CD4-positive, alpha-beta T cell treated with Interleukin-15 for 4 hours (primary cell): ENCODE results near the gene LRRC8E.
A peak's percentile ranks its signal among the peaks of the same experiment; 100 is the strongest.
"Not testable (repeated sequence)": the region's sequence is repeated elsewhere in the genome, so short reads cannot be mapped to it uniquely, and the experiment has no call there.

Experiments used
- DNase-seq: peaks from one replicate; pipeline ENCODE4 v3.0.0-alpha.2; 2020; ENCODE audit warnings: low spot score

LRRC8E gene

DNA sequence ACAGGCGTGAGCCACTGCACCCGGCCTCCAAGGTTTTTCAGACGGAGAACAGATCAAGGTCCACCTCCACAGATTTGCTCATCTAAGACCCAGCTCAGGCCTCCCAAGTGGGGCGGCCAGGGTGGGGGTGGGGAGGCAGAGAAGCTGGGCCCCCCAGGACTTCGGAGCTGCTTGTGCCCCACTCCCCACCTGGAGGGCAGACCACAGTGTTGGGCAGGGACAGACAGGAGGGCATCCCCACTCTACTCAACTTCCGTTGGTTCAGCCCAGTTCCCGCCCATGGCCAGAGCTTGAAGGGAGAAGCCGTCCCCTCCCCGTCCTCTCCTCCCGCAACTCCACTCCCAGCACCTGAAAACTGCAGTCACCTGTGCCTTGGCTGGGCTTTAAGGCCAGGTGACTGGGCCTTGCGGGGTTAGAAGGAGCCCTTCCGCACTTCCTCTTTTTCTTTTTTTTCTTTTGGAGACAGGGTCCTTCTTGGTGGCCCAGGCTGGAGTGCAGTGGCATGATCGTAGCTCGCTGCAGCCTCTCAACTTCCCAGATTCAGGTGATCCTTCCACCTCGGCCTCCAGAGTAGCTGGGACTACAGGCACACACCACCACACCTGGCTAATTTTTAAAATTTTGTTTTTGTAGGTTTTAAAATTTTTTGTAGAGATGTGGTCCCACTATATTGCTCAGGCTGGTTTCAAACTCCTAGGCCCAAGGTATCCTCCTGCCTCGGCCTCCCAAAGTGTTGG lies 734 bp upstream of the LRRC8E start:
- no peak for DNase-seq

DNA sequence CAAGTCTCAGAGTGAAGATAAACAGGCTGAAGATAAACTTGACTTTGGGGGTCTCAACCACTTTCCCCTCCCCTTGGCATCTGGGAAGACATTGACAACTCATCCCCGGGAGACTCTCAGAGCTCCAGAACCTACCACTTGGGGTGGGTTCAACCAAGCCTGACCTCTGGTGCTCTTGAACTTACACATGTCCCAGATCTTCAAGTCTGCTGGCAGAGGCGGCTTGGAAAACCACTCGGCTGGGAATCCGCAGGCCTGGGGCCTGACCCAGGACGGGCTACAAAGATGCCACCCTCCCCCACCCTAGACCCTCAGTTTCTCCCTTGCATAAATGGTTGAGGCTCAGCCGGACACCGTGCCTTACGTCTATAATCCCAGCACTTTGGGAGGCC lies 512 bp downstream of the LRRC8E start:
- no peak for DNase-seq

DNA sequence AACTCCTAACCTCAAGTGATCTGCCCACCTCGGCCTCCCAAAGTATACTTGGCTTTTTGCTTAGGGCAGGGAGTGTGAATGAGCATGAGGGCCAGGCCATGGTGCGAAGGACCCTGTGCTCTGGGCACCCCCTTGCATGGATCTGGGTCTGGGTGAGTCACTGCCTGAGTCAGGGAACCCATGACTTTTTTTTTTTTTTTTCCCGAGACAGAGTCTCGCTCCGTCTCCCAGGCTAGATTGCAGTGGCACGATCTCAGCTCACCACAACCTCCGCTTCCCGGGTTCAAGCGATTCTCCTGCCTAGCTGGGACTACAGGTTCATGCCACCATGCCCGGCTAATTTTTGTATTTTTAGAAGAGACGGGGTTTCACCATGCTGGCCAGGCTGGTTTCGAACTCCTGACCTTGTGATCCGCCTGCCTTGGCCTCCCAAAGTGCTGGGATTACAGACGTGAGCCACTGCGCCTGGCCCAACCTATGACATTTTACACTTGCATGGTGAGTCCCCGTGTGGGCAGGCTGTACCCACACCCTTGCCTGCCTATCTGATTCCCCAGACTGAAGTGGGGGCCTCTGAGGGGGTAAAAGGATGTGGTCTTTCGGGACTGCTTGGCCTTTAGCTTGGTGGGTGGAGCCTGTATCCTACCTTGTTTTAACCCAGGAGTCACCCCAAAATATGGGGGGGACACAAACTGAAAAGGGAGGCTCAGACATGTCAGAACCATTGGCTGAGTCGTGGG lies 5.2 kb downstream of the LRRC8E start:
- not testable (repeated sequence) for DNase-seq

DNA sequence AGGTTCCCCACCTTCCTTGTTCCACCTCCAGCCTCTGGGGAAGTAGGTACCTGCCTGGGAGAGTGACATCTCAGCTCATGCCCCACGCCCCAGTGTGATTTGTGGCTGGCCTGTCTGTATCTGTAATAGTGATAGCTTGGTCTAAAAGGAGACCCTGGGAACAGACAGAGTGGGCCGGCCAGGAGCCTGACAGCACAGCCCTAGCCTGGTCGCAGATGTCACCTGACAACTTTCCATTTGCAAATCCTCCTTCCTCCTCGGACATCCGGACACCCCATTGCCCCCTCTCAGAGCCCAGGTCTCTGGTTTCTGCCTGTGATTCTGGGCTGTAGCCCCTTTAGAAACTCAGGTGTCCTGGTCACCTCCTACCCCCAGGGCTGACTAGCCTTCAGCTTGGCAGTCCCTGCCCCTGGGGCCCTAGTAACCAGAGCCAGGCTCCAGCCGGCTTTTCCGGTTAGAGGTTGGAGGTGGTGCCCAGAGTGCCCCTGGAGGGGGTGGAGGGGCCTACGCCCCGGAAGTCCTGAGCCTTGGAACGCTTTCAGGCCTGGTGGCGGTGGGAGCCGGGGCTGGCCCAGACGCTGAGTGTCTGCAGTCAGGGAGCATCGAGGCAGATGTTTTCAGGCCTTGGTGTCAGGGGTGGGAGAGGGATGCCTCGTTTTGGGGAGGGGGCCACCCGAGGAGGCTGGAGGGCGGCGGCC lies 6.5 kb downstream of the LRRC8E start:
- no peak for DNase-seq

DNA sequence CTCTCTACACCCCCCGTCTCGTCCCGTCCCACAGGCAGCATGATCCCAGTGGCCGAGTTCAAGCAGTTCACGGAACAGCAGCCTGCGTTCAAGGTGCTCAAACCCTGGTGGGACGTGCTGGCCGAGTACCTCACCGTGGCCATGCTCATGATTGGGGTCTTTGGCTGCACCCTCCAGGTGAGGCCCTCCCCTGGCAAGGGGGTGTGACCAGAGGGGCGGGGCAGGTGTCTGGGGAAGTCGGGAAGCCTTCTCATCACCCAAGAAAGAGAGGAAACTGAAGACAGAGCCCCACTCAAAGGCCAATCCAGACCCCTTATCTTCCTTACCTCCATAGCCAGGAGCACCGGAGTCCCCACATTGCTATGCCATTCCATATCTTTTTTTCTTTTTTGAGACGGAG lies 7.3 kb downstream of the LRRC8E start:
- DNase-seq: no peak

DNA sequence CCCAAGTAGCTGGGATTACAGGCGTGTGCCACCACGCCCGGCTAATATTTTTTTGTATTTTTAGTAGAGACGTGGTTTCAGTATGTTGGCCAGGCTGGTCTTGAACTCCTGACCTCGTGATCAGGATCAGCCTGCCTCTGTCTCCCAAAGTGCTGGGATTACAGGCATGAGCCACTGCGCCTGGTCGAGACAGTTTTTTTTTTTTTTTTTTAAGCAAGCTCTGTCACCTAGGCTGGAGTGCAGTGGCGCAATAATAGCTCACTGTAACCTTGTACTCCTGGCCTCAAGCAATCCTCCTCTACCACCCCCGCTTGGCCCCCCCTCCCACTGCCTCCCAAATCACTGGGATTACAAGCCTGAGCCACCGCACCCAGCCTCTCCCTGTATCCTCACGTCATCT lies 9.0 kb downstream of the LRRC8E start:
- DNase-seq: no peak

DNA sequence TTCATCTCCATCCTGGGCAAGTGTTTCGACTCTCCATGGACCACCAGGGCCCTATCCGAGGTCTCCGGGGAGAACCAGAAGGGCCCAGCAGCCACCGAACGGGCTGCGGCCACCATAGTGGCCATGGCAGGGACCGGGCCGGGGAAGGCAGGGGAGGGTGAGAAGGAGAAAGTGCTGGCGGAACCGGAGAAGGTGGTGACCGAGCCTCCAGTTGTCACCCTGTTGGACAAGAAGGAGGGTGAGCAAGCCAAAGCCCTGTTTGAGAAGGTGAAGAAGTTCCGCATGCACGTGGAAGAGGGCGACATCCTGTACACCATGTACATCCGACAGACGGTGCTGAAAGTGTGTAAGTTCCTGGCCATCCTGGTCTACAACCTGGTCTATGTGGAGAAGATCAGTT lies 10.7 kb downstream of the LRRC8E start:
- no peak for DNase-seq

DNA sequence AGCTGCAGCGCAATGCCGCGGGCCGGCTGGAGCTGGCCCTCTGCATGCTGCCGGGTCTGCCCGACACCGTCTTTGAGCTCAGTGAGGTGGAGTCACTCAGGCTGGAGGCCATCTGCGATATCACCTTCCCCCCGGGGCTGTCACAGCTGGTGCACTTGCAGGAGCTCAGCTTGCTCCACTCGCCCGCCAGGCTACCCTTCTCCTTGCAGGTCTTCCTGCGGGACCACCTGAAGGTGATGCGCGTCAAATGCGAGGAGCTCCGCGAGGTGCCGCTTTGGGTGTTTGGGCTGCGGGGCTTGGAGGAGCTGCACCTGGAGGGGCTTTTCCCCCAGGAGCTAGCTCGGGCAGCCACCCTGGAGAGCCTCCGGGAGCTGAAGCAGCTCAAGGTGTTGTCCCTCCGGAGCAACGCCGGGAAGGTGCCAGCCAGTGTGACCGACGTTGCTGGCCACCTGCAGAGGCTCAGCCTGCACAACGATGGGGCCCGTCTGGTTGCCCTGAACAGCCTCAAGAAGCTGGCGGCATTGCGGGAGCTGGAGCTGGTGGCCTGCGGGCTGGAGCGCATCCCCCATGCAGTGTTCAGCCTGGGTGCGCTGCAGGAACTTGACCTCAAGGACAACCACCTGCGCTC lies 11.6 kb downstream of the LRRC8E start:
- no peak for DNase-seq

DNA sequence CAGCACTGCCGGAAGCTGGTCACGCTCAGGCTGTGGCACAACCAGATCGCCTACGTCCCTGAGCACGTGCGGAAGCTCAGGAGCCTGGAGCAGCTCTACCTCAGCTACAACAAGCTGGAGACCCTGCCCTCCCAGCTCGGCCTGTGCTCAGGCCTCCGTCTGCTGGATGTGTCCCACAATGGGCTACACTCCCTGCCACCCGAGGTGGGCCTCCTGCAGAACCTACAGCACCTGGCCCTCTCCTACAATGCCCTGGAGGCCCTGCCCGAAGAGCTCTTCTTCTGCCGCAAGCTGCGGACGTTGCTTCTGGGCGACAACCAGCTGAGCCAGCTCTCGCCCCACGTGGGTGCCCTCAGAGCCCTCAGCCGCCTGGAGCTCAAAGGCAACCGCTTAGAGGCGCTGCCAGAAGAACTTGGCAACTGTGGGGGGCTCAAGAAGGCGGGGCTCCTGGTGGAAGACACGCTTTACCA lies 12.1 kb downstream of the LRRC8E start:
- DNase-seq: no peak

DNA sequence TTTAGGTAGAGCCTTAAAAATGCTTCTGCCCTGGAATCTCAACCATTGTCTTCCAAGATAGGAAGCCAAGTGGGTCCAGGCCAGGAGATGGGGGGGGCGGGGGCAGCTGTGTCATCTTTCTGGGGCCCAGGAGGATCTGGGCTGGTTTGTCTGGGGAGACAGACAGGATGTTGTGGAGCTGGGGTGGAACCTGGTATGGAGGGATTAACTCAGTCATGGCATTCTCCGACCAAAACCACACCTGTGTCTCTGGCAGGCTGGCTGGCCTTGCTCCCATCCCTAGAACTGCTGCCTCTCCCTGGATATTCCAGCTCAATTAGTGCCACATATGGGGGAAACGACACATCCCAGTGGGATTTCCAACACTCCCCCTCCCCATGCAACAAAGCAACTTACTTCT lies 12.6 kb downstream of the LRRC8E start:
- DNase-seq: no peak

DNA sequence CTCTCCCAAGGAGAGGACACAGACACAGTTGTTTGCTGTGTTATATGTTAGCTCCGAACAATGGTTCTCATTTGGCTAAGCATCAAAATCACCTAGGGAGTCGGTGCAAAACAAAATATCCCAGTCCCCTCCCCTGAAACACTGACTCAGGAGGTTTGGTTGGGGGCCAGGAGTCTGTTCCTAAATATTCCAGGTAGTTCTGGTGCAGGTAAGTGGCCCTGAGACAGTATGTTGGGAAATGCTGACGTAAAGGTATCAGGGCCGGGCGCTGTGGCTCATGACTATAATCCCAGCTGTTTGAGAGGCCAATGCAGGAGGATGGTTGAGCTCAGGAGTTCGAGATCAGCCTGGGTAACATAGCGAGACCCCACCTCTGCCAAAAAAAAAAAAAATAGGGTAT lies 13.0 kb downstream of the LRRC8E start:
- DNase-seq: no peak

DNA sequence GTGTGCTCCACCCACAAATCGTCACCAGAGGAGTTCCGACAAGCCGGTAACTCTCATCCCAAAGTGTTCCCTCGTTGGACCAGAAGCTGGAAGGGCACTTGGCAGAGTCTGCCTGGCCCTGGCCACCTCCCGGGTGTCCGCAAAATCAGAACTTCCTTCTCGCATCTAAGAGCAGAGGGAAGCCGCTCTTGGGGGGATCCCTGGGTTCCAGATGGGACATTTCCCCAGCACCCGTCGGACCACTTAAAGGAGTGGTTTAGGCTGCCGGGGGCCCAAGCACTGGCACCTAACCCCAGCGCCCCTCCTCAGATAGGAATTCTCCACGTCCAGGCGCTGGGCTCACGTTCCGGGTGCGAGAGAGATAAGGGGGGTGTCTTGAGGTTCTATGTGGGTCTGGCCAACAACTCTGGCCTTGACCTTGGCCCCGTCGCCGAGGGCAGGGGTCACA lies 14.5 kb downstream of the LRRC8E start:
- DNase-seq: no peak

DNA sequence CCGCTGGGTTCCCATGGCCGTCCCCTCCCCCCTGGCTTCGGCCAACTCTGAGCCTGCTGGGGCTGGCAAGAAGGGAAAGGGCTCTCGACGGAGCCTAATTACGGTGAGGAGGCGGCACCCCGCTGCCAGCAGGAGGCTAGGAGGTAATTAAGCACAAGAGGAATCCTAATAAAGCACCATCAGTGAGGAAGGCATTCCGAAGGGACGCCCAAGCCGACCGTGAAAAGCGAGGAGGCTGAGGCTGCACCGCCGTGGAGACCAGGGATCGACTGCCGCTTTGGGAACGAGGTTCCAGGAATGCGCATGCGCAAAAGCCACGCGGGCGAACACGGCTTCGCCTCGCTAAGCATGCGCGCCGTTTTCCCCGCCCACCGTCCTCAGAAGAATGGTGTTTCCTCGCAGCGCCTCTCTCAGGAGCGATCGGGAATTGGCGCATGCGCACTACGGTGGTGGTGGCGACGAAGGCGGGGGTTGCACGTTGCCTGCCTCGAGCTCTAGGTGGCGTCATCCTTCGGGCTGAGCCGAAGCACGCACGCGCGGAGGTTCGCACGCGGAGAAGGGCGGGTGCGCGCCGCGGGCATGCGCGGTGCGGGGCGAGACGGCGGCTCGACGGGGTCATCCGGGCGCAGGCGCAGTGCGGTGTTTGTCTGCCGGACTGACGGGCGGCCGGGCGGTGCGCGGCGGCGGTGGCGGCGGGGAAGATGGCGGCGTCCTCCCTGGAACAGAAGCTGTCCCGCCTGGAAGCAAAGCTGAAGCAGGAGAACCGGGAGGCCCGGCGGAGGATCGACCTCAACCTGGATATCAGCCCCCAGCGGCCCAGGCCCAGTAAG lies 15.1 kb downstream of the LRRC8E start, which contains the start of gene MAP2K7:
TSS of gene MAP2K7 (plus strand) at position 634 of the 830 bp plus-strand sequence. CDS start at position 702, 68 bp downstream.
- DNase-seq: peak; percentile 100

DNA sequence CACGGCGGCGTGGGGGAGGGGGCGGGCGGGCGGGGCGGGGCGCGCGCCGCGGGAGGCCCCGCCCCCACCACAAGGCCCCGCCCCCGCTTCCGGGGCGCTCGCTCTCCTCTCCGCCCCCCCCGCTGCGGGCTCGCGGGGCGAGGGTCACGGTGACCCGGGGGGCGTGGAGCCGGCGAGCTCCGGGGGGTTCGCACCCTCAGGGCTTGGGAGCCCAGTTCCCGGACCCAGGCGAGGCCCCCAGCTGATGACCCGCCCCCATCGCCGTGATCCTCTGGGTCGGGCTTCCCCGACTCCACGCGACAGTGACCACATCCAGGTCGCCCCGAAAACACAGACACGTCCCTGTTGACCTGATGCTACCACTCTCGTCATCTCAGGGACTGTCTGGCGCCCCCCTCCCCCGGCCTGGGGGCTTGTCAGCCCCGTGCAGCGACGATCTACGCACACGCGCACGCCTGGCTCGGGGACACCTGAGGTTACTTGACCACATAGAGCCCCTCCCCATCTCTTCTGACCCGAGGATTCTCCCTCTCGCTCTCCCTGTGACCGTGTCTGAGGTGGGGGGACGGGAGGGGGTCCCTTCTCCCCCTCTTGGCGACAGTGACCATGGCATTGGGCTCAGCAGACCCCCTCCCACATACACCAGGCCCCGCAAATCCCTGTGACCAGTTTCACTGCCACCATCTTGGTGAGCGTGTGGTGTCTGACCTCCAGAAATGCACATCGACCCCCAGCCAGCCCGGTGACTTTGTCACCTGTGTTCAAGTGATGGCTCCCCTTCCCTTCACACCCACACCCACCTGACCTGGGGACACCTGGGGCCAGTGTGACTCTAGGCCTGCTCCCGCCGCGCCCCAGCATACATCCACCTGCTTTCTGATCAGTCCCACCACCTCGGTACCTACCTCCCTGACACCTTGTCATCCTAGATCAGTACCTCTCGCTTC lies 16.0 kb downstream of the LRRC8E start:
- DNase-seq: peak; percentile 54

DNA sequence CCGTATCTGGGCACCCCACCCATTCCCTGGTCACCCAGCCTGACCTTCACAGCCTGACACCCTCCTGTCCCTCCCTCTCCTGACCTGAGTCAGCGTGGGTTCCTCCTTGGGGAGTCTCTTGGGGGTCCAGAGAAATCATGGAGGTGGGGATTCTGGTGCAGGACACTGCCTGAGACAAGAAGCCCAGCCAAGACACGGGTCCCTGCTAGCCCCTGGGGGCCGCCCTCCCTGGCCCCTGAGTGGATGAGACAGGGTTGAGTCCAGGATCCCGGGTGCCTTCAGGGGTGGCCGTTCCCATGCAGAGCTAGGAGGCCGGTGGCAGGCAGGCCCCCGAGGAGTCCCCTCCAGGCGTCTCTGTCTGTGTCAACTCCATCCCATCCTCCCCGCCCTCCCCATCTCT lies 17.0 kb downstream of the LRRC8E start:
- DNase-seq: no peak

DNA sequence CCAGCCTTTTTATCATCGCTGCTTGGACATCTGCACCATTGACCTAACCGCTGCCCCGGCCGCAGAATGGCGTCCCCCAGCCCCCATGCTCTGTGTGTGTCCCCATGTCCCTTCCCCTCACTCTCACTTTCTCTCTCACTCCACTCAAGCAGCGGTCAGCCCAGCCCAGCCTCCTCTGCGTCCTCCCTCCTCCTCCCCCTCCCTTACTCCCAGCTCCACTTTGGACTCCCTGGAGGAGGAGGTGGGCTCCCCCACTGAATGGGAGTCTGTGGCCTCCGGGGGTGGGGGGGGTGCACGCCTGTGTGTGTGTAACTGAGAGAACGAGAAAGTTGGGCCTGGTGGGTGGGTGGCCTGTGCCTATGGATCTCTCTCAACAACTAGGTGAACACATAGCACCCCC lies 17.5 kb downstream of the LRRC8E start:
- DNase-seq: no peak

DNA sequence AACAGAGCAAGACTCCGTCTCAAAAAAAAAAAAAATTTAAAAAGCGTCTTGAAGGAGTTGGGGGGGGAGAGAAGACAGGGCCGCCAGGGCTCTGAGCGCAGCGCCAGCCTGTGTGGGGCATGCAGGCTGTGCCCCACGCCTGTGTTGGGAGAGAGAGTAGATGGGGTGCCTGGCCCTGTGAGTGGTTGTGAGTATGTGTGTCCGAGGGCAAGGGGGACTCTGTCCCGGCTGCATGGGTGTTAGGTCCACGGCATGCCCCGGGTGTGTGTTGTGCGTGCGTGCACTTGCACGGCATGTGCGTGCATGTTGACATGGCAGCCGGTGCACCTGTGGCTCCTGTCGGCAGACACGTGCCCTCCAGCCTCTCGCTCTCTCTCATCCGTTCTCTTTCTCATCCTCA lies 18.8 kb downstream of the LRRC8E start:
- no peak for DNase-seq

DNA sequence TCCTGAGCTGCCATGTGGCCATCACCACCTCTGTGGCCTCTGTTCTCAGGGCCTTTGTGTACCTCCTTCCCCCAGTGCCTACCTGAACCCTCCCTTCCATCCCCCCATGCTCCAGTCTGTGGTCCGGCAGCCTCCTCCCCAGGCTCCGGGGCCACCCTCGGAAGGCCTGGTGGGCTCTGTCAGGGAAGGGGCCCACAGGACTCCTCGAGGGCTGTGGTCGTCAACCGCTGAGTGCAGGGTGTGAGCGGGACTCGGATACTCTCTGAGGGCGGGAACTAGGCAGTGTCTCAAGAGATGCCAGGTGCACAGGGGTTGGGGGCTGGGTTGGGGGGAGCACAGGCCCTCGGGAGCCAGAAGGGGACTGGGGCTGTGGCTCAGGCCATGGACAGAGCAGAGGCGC lies 19.2 kb downstream of the LRRC8E start:
- DNase-seq: no peak

DNA sequence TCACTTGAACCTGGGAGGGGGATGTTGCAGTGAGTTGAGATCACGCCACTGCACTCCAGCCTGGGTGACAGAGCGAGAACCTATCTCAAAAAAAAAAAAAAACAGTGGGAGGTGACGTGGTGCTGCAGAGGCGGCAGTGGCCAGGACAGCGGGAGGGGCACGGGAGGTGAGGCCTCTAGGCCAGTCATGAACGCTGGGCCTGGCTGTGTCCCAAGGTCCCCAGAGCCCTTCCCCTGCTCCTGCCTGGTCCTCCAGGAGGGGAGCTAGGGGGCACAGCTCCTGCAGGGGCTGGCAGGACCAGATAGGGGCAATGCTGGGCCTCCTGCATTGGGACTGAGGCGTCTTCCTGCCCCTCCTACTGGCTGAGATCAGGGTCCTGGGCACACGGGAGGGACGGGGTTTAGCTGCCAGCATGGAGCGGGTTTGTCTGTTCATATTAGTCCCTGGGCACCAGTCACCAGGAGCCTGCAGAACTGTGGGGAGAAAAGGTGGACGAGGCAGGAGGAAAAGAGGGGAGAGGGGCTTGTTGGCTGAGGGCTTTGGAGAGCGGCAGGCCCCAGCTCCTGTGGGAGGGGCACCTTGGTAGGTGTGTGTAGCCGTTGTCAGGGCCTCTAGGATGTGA lies 19.9 kb downstream of the LRRC8E start:
- no peak for DNase-seq
